ENCODE results near the gene CALML5.

GRCh38 chr10:5494611-5495010 lies 4.8 kb downstream of the CALML5 start:
- TF ChIP-seq, protein P1, sequence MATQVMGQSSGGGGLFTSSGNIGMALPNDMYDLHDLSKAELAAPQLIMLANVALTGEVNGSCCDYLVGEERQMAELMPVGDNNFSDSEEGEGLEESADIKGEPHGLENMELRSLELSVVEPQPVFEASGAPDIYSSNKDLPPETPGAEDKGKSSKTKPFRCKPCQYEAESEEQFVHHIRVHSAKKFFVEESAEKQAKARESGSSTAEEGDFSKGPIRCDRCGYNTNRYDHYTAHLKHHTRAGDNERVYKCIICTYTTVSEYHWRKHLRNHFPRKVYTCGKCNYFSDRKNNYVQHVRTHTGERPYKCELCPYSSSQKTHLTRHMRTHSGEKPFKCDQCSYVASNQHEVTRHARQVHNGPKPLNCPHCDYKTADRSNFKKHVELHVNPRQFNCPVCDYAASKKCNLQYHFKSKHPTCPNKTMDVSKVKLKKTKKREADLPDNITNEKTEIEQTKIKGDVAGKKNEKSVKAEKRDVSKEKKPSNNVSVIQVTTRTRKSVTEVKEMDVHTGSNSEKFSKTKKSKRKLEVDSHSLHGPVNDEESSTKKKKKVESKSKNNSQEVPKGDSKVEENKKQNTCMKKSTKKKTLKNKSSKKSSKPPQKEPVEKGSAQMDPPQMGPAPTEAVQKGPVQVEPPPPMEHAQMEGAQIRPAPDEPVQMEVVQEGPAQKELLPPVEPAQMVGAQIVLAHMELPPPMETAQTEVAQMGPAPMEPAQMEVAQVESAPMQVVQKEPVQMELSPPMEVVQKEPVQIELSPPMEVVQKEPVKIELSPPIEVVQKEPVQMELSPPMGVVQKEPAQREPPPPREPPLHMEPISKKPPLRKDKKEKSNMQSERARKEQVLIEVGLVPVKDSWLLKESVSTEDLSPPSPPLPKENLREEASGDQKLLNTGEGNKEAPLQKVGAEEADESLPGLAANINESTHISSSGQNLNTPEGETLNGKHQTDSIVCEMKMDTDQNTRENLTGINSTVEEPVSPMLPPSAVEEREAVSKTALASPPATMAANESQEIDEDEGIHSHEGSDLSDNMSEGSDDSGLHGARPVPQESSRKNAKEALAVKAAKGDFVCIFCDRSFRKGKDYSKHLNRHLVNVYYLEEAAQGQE (IDR thresholded peaks at IDR 0.05; ENCODE audit: insufficient replicate concordance, low read depth) = no peak
- TF ChIP-seq CTCF (IDR thresholded peaks at IDR 0.05; ENCODE audit: insufficient read depth, low read length) (no peak), POLR2AphosphoS5 (IDR thresholded peaks at IDR 0.05; ENCODE audit: low read depth) (no peak), SPI1 (IDR thresholded peaks at IDR 0.05; ENCODE audit: borderline replicate concordance, low read depth) (no peak), GABPA (IDR thresholded peaks at IDR 0.05; ENCODE audit: low read depth) (no peak)
